ENCODE results near the gene VAPB.

The VAPB gene

GRCh38 chr20:58381627-58382026, 7.4 kb upstream of the VAPB start:
- DNase-seq = no peak

GRCh38 chr20:58382096-58382495, 6.9 kb upstream of the VAPB start:
- no peak for DNase-seq

GRCh38 chr20:58384821-58385220, 4.2 kb upstream of the VAPB start:
- DNase-seq = no peak

GRCh38 chr20:58388028-58388601, 914 bp upstream of the VAPB start:
- DNase-seq = no peak

- no peak for DNase-seq
These were observed 417 bp downstream of the VAPB start for GRCh38 chr20:58389324-58389967.

GRCh38 chr20:58389968-58390658, 1.1 kb downstream of the VAPB start:
- no peak for DNase-seq

- DNase-seq = no peak
These were observed 1.6 kb downstream of the VAPB start for GRCh38 chr20:58390659-58391035.

- no peak for DNase-seq
These were observed 3.3 kb downstream of the VAPB start for GRCh38 chr20:58392286-58392685.

- no peak for DNase-seq
These were observed 4.3 kb downstream of the VAPB start for GRCh38 chr20:58393299-58393698.

- DNase-seq = no peak
These were observed 5.8 kb downstream of the VAPB start for GRCh38 chr20:58394801-58395200.

- no peak for DNase-seq
These were observed 6.6 kb downstream of the VAPB start for GRCh38 chr20:58395604-58396003.

GRCh38 chr20:58397429-58397828, 8.4 kb downstream of the VAPB start:
- DNase-seq = no peak

- no peak for DNase-seq
These were observed 9.2 kb downstream of the VAPB start for GRCh38 chr20:58398254-58398653.

GRCh38 chr20:58399926-58400325, 10.9 kb downstream of the VAPB start:
- no peak for DNase-seq

- no peak for DNase-seq
These were observed 12.1 kb downstream of the VAPB start for GRCh38 chr20:58401162-58401561.

GRCh38 chr20:58402305-58402704, 13.3 kb downstream of the VAPB start:
- DNase-seq = no peak

GRCh38 chr20:58402827-58403226, 13.8 kb downstream of the VAPB start:
- no peak for DNase-seq

- DNase-seq = no peak
These were observed 14.2 kb downstream of the VAPB start for GRCh38 chr20:58403272-58403671.

- no peak for DNase-seq
These were observed 16.7 kb downstream of the VAPB start for GRCh38 chr20:58405504-58406291.

- no peak for DNase-seq
These were observed 17.5 kb downstream of the VAPB start for GRCh38 chr20:58406422-58407001.

GRCh38 chr20:58407201-58407873, 18.3 kb downstream of the VAPB start:
- no peak for DNase-seq

- DNase-seq = no peak
These were observed 19.0 kb downstream of the VAPB start for GRCh38 chr20:58407966-58408557.
